CMK (cell line): ENCODE measurements around the gene RBP3.
A peak's percentile ranks its signal among the peaks of the same experiment; 100 is the strongest.

ENCODE experiments used
- DNase-seq: peaks from one replicate; pipeline ENCODE4 v3.0.0-alpha.2; 2010; ENCODE audit warnings: low read depth

RBP3 gene

GRCh38 chr10:47348138-47348651, at the start of gene RBP3:
TSS of gene RBP3 (plus strand) at chr10:47348363. CDS start at chr10:47348485, 122 bp downstream.
- no peak for DNase-seq

- DNase-seq, result no peak
These were observed 49.4 kb upstream of the RBP3 start for GRCh38 chr10:47298715-47299114.

- no peak for DNase-seq
These were observed 48.3 kb upstream of the RBP3 start, which contains the start of gene GDF10 for GRCh38 chr10:47299611-47300428. TSS of gene GDF10 (plus strand) at chr10:47300197. CDS start at chr10:47300652, 455 bp downstream.

GRCh38 chr10:47300429-47300931, 47.7 kb upstream of the RBP3 start:
- no peak for DNase-seq

- DNase-seq, result no peak
These were observed 46.3 kb upstream of the RBP3 start for GRCh38 chr10:47301833-47302232.

GRCh38 chr10:47303105-47303504, 45.1 kb upstream of the RBP3 start:
- no peak for DNase-seq

- no peak for DNase-seq
These were observed 44.3 kb upstream of the RBP3 start for GRCh38 chr10:47303866-47304265.

- no peak for DNase-seq
These were observed 42.6 kb upstream of the RBP3 start for GRCh38 chr10:47305566-47305965.

GRCh38 chr10:47306387-47307210, 41.6 kb upstream of the RBP3 start:
- DNase-seq, result no peak

GRCh38 chr10:47307381-47307780, 40.8 kb upstream of the RBP3 start:
- no peak for DNase-seq

GRCh38 chr10:47308775-47309174, 39.4 kb upstream of the RBP3 start:
- no peak for DNase-seq

GRCh38 chr10:47309408-47310089, 38.6 kb upstream of the RBP3 start:
- DNase-seq, result no peak

GRCh38 chr10:47310090-47310505, 38.1 kb upstream of the RBP3 start:
- DNase-seq, result no peak

GRCh38 chr10:47311193-47311931, 36.8 kb upstream of the RBP3 start:
- peak; percentile 52 for DNase-seq

GRCh38 chr10:47311932-47312662, 36.1 kb upstream of the RBP3 start:
- DNase-seq, result peak; percentile 43

- no peak for DNase-seq
These were observed 35.5 kb upstream of the RBP3 start for GRCh38 chr10:47312663-47312995.

- DNase-seq, result no peak
These were observed 33.7 kb upstream of the RBP3 start for GRCh38 chr10:47314416-47314970.

- no peak for DNase-seq
These were observed 32.7 kb upstream of the RBP3 start for GRCh38 chr10:47315421-47315820.

GRCh38 chr10:47316131-47316530, 32.0 kb upstream of the RBP3 start:
- DNase-seq, result no peak

GRCh38 chr10:47317251-47317650, 30.9 kb upstream of the RBP3 start:
- DNase-seq, result no peak
